HL-60 (cell line): ENCODE data around the gene ZP3.

ENCODE experiments used
- CTCF ChIP-seq: IDR thresholded peaks from one replicate; pipeline ENCODE4 v1.5.1; 2011; ENCODE audit warnings: low read length, control low read depth, inconsistent platforms; ENCODE audit not compliant: insufficient read depth
- REST ChIP-seq: IDR thresholded peaks from 2 replicates; pipeline ENCODE4 v1.6.1; 2012; ENCODE audit warnings: low read depth; ENCODE audit not compliant: insufficient replicate concordance

- no peak for TF ChIP-seq CTCF
- TF ChIP-seq REST: no peak
Measured at GRCh38 chr7:76408121-76408560, 16.6 kb upstream of the ZP3 start.
